Epithelial cell of prostate (primary cell): ENCODE results near the gene TRIM2.

Experiments used
- DNase-seq: peaks from one replicate; pipeline ENCODE4 v3.0.0-alpha.2; 2011; ENCODE audit warnings: low read depth, low spot score
- H3K27ac ChIP-seq: fragments of 450-650 bp; 2 replicates; pipeline ENCODE4 v1.5.1; 2017; ENCODE audit warnings: mild to moderate bottlenecking

The TRIM2 gene

DNA sequence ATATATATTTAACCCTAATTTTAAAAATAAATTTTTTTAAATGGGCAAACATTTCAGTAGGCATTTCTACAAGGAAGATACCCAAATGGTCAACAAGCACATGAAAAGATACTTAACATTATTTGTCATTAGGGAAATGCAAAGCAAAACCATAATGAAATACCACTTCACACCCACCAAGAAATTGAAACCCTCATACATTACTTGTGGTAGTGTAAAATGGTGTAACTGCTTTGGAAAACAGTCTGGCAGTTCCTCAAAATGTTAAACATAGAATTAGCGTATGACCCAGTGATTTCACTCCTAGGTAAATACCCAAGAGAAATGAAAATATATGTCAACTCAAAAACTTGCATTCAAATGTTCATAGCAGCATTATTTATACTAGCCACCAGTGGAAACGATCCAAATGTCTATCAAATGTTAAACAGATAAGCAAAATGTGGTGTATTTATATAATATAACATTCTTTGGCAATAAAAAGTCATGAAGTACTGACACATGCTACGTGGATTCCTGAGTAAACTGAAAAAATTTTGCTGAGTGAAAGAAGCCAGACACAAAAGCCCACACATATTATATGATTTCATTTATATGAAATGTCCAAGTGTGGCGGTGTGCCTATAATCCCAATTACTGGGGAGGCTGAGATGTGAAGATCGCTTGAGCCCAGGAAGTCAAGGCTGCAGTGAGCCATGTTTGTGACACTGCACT is 16.6 kb downstream of the TRIM2 start:
- no peak overlapping the region for H3K27ac ChIP-seq
- no peak for DNase-seq

GRCh38 chr4:153221783-153222706 is 17.8 kb downstream of the TRIM2 start:
- peak overlapping the region; percentile 77 for H3K27ac ChIP-seq
- peak; percentile 46 for DNase-seq

DNA sequence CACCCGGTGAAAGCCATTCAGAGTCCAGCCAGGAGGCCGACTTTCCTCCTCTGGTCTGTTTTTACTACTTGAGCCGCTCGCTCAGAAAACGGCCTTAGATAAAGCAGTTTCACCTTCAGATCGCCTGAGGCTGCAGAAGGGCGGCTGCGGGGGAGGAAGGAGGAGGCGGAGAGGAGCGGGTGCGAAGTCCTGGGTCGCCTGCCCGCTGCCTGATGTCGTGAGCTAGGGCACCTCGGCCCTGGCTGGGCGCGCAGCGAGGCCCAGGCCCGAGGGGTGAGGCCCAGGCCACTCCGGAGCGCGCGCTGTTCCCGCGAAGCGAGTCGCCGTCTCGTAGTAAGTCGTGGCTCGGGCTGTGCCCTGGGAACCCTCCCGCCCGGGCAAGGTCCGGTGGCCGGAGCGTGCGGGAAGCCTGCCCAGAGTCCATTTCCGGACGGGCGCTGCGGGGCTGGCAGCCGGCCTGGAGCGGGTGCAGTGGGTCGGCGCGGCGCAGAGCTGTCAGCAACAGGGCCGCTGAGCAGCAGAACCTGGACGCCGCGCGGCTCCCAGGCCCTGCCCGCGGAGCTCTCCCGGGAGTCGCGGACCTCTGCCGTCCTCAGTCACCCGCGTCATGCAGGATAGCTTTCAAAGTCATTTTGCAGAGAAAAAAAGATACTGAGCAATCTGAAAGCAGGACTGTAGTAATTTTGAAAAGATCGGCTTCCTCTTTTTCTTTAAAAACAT is 18.6 kb downstream of the TRIM2 start:
- H3K27ac ChIP-seq: peak overlapping the region; percentile 77
- DNase-seq: no peak

GRCh38 chr4:153223427-153223801 is 19.2 kb downstream of the TRIM2 start:
- DNase-seq: no peak
- H3K27ac ChIP-seq: peak overlapping the region; percentile 77

GRCh38 chr4:153223930-153224329 is 19.7 kb downstream of the TRIM2 start:
- DNase-seq: no peak
- peak overlapping the region; percentile 77 for H3K27ac ChIP-seq

GRCh38 chr4:153224474-153224873 is 20.2 kb downstream of the TRIM2 start:
- H3K27ac ChIP-seq: peak overlapping the region; percentile 77
- DNase-seq: no peak

- no peak for DNase-seq
- no peak overlapping the region for H3K27ac ChIP-seq
Measured at GRCh38 chr4:153227469-153228075, 23.3 kb downstream of the TRIM2 start.

GRCh38 chr4:153228512-153229140 is 24.4 kb downstream of the TRIM2 start:
- H3K27ac ChIP-seq: no peak overlapping the region
- no peak for DNase-seq

DNA sequence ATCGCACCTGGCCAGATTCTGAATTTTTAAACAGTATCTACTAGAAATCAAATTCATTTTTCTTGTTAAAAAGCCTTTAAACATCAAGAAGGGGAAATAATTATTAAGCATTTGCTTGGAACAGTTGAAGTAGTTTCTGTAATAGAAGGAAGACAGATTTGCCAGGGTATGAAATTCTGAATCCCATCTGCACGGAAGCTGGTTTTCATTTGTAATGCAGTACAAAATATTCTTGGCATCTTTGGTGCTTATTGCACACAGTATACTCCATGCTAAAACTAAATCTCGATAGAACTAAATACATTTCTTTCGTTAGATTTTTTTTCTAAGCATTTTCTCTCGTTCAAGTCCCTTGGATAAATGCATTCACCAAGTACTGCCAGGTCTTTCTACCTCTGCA is 25.3 kb downstream of the TRIM2 start:
- no peak overlapping the region for H3K27ac ChIP-seq
- no peak for DNase-seq

GRCh38 chr4:153232768-153233167 is 28.5 kb downstream of the TRIM2 start:
- H3K27ac ChIP-seq: no peak overlapping the region
- no peak for DNase-seq

DNA sequence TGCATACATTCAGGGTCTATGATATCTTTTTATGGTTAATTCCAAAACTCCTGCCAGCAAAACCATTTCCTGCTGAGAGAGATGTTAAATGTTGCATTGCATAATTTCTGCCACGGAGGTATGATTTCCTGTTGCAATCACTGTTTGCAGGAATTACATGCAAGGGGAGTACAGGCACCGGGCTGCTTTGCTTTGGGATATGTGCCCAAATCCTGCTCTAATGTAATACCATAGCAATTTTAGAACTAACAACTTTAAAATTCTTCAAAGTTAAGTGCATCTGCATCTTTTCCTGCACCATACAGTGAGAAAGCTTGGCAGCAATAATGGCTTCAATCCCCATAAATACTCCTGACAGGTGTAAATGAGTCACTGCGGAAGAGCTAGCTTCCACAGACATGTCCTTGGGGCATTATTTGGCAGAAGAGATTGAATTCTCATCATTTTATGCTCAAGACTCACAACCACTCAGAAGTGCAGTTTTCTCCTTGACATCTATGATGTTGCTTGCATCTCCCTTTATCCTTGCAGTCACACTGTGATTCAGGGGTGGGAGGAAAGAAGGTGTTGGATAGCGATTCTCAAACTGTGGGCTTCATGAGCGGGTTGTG is 29.6 kb downstream of the TRIM2 start:
- DNase-seq: peak; percentile 74
- peak overlapping the region; percentile 25 for H3K27ac ChIP-seq

- no peak for DNase-seq
- H3K27ac ChIP-seq: no peak overlapping the region
Measured at GRCh38 chr4:153234885-153235284, 30.6 kb downstream of the TRIM2 start.

- H3K27ac ChIP-seq: no peak overlapping the region
- no peak for DNase-seq
Measured at GRCh38 chr4:153238135-153238919, 34.1 kb downstream of the TRIM2 start.

DNA sequence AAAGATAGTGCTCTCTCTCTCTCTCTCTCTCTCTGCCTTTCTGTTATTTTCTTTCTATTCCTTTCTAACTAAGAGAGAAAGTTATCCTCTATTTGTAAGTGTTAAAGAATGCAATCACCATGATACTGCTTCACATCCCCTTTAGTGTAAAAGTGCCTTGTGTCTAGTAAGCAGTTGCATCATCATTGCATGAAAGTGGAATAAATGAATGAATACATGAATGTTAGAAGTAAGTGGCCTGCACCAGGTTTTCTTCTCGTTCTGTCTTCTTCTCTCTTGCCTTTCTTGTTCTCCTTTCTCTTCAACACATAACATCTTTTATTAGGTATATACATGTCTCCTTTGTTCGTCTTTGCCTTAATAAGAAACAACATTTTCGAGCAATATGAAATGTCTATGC is 35.2 kb downstream of the TRIM2 start:
- no peak overlapping the region for H3K27ac ChIP-seq
- no peak for DNase-seq

GRCh38 chr4:153241295-153241694 is 37.1 kb downstream of the TRIM2 start:
- DNase-seq: no peak
- H3K27ac ChIP-seq: no peak overlapping the region

- DNase-seq: no peak
- H3K27ac ChIP-seq: no peak overlapping the region
Measured at GRCh38 chr4:153241970-153242838, 38.0 kb downstream of the TRIM2 start.

DNA sequence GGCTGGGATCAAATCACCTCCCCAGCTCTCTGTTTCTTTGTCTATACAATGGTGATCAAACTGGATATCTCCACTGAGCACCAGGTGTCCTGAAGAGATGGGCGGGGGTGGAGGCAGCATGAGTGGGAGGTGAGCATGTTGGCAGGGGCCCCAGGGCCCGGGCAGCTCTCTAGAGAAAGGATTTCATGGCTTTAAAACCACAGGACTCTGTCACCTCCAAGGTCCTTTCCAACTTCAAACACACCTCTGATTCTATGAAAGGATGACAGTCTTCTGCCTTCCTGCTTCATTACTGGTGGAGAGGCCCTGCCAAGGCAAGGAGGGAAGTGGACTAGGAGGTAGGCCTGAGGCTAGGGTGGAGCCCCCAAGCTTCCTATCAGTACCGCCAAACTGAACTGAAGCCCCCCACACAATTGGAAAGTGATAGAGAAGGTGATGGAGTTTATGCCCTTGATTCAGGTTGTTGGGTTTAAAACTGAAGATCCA is 38.6 kb downstream of the TRIM2 start:
- DNase-seq: no peak

GRCh38 chr4:153243468-153243867 is 39.2 kb downstream of the TRIM2 start:
- no peak overlapping the region for H3K27ac ChIP-seq
- no peak for DNase-seq

More for the DNA sequence above, 38.6 kb downstream of the TRIM2 start:
- no peak overlapping the region for H3K27ac ChIP-seq
